GM18505 (cell line): ENCODE results near the gene ZMYND15.
A peak's percentile ranks its signal among the peaks of the same experiment; 100 is the strongest.

Experiments used
- ATAC-seq: cut with Tn5 transposase; IDR thresholded peaks from one replicate; pipeline ENCODE4 v1.9.1; 2021; ENCODE audit not compliant: unreplicated experiment
- POLR2A ChIP-seq: IDR thresholded peaks from 4 replicates; pipeline ENCODE4 v1.6.1; 2011; ENCODE audit warnings: borderline replicate concordance; ENCODE audit not compliant: insufficient read depth, insufficient read length; ENCODE audit errors: extremely low read depth

The ZMYND15 gene

GRCh38 chr17:4722678-4723240, 16.9 kb upstream of the ZMYND15 start:
- TF ChIP-seq POLR2A = no peak
- no peak for ATAC-seq

- no peak for ATAC-seq
- TF ChIP-seq POLR2A = no peak
Measured at GRCh38 chr17:4724650-4725049, 15.0 kb upstream of the ZMYND15 start.

- no peak for ATAC-seq
- no peak for TF ChIP-seq POLR2A
Measured at GRCh38 chr17:4725646-4726310, 13.9 kb upstream of the ZMYND15 start.

- no peak for ATAC-seq
- no peak for TF ChIP-seq POLR2A
Measured at GRCh38 chr17:4728124-4728523, 11.5 kb upstream of the ZMYND15 start.

GRCh38 chr17:4733073-4733531, 6.5 kb upstream of the ZMYND15 start:
- TF ChIP-seq POLR2A = no peak
- peak; percentile 34 for ATAC-seq

GRCh38 chr17:4734857-4735475, 4.7 kb upstream of the ZMYND15 start:
- no peak for ATAC-seq
- TF ChIP-seq POLR2A = no peak

- ATAC-seq = no peak
- TF ChIP-seq POLR2A = no peak
Measured at GRCh38 chr17:4735876-4736651, 3.6 kb upstream of the ZMYND15 start.

- TF ChIP-seq POLR2A = no peak
- no peak for ATAC-seq
Measured at GRCh38 chr17:4738136-4739121, 1.2 kb upstream of the ZMYND15 start.

GRCh38 chr17:4740025-4740351, 355 bp downstream of the ZMYND15 start:
- no peak for TF ChIP-seq POLR2A
- ATAC-seq = no peak

GRCh38 chr17:4740584-4740983, 951 bp downstream of the ZMYND15 start:
- TF ChIP-seq POLR2A = no peak

GRCh38 chr17:4741544-4741943, 1.9 kb downstream of the ZMYND15 start:
- no peak for TF ChIP-seq POLR2A
- no peak for ATAC-seq

More at GRCh38 chr17:4740584-4740983, 951 bp downstream of the ZMYND15 start:
- no peak for ATAC-seq

GRCh38 chr17:4742133-4742532, 2.5 kb downstream of the ZMYND15 start:
- ATAC-seq = no peak
- TF ChIP-seq POLR2A = no peak

- TF ChIP-seq POLR2A = no peak
Measured at GRCh38 chr17:4742629-4743028, 3.0 kb downstream of the ZMYND15 start.

GRCh38 chr17:4743216-4743615, 3.6 kb downstream of the ZMYND15 start:
- TF ChIP-seq POLR2A = no peak

More at GRCh38 chr17:4742629-4743028, 3.0 kb downstream of the ZMYND15 start:
- ATAC-seq = no peak

More at GRCh38 chr17:4743216-4743615, 3.6 kb downstream of the ZMYND15 start:
- no peak for ATAC-seq
